Suprapubic skin (tissue), 4 donors: Measurements from ENCODE around the gene TFF2.

ENCODE experiments used
- EP300 ChIP-seq: sonication (generic); formaldehyde crosslinking; IDR thresholded peaks from one replicate; pipeline ENCODE4 v1.6.1; 2017; ENCODE audit warnings: antibody characterized with exemption
- POLR2AphosphoS5 ChIP-seq, 3 donors: sonication (generic); formaldehyde crosslinking; IDR thresholded peaks; one replicate each; pipeline ENCODE4 v1.6.1; 2017; ENCODE audit warnings: antibody characterized with exemption in 3 of 3
- TF ChIP-seq, protein P1 (sequence below), 2 donors: fragments of 200-600 bp in 1 of 2; fragments of 450-650 bp in 1 of 2; sonication (generic) in 1 of 2; IDR thresholded peaks; one replicate each; pipeline ENCODE4 v1.5.1; 2016 to 2019; ENCODE audit warnings: antibody characterized with exemption in 2 of 2, mild to moderate bottlenecking in 1 of 2, moderate library complexity in 1 of 2

DNA sequence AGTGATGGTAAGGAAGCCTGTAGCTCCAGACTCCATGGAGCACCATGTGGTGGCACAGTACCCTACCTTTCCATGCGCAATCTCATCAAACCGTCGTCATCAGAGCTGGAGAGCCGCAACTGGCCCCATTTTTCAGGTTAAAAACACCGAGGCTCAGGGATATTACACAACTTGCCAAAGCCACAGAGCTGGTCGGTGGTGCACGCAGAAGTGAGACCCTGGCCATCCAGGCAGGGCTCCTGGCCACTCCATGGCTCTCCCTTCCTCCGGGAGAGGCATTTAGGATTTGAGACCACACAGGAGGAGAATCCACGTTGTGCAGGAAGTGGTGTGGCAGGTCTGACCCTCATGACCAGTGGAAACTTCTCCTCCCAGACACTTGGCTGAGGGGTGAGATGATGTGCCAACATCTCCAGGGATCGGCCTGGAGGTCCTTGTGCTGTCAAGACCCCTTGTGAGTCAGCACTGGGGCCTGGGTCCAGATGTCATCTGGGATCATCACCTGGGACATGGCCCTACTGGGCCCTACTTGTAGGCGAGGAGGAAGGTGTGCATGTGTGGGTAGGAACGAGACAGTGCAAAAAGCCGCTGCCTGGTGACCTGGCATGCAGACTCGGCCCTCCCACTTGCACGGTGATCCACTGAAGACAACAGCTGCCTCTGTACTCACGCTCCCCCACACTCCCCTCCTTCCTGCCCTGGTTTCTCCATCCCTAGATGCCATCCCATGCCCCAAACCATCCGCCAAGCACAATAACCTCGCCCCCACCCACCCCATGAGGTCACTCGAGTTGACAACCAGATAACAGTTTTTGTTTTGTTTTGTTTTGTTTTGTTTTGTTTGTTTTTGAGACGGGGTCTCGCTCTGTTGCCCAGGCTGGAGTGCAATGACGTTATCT lies 46.0 kb downstream of the TFF2 start:
- TF ChIP-seq, protein P1, sequence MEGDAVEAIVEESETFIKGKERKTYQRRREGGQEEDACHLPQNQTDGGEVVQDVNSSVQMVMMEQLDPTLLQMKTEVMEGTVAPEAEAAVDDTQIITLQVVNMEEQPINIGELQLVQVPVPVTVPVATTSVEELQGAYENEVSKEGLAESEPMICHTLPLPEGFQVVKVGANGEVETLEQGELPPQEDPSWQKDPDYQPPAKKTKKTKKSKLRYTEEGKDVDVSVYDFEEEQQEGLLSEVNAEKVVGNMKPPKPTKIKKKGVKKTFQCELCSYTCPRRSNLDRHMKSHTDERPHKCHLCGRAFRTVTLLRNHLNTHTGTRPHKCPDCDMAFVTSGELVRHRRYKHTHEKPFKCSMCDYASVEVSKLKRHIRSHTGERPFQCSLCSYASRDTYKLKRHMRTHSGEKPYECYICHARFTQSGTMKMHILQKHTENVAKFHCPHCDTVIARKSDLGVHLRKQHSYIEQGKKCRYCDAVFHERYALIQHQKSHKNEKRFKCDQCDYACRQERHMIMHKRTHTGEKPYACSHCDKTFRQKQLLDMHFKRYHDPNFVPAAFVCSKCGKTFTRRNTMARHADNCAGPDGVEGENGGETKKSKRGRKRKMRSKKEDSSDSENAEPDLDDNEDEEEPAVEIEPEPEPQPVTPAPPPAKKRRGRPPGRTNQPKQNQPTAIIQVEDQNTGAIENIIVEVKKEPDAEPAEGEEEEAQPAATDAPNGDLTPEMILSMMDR (IDR thresholded peaks at IDR 0.05), result no peak
- TF ChIP-seq POLR2AphosphoS5 (IDR thresholded peaks at IDR 0.05), result no peak
- TF ChIP-seq EP300, result no peak
